Glutamatergic neuron (in vitro differentiated cells): ENCODE data around the gene FCRLA. TPM values are rescaled to one million over a fixed set of nuclear protein-coding genes. Genes with fewer than 3 reads are reported as not detected.

Source experiments
- DNase-seq: peaks from one replicate; pipeline ENCODE4 v3.0.0; 2022
- H3K27ac Mint-ChIP-seq: one replicate; pipeline ENCODE4 v1.8.0; 2020; ENCODE audit warnings: mild to moderate bottlenecking, mixed read lengths, inconsistent platforms; ENCODE audit not compliant: unreplicated experiment
- H3K27me3 Mint-ChIP-seq: one replicate; pipeline ENCODE4 v1.8.0; 2020; ENCODE audit warnings: mild to moderate bottlenecking, moderate library complexity, mixed read lengths, inconsistent platforms; ENCODE audit not compliant: unreplicated experiment
- H3K36me3 Mint-ChIP-seq: one replicate; pipeline ENCODE4 v1.8.0; 2020; ENCODE audit warnings: mild to moderate bottlenecking, mixed read lengths, inconsistent platforms; ENCODE audit not compliant: unreplicated experiment
- H3K4me1 Mint-ChIP-seq: one replicate; pipeline ENCODE4 v1.8.0; 2020; ENCODE audit warnings: mild to moderate bottlenecking, low read depth, mixed read lengths, inconsistent platforms; ENCODE audit not compliant: unreplicated experiment
- H3K4me3 Mint-ChIP-seq: one replicate; pipeline ENCODE4 v1.8.0; 2020; ENCODE audit warnings: mild to moderate bottlenecking, mixed read lengths, inconsistent platforms; ENCODE audit not compliant: unreplicated experiment
- H3K9me3 Mint-ChIP-seq: one replicate; pipeline ENCODE4 v1.8.0; 2020; ENCODE audit warnings: mild to moderate bottlenecking, moderate library complexity, mixed read lengths, inconsistent platforms; ENCODE audit not compliant: unreplicated experiment
- CTCF ChIP-seq: fragments of 200-600 bp; sonication (generic); IDR thresholded peaks from one replicate; pipeline ENCODE4 v1.5.0; 2021; ENCODE audit not compliant: partially characterized antibody, unreplicated experiment
- total RNA-seq: library from RNA; stranded (reverse); fragmentation: NEBNext Ultra II Directional; extraction: Animal tissue kit (Norgen Biotek cat#: 25700); gene quantifications from one replicate; pipeline ENCODE4 v1.2.1, GENCODE V29; 2021; ENCODE audit not compliant: unreplicated experiment

The FCRLA gene
- total RNA-seq, 1 donor from 2014 or later: 0.39 TPM

GRCh38 chr1:161733526-161733925 lies 26.5 kb downstream of the FCRLA start:
- DNase-seq: no peak
- no peaks in the 10 kb centered on the region for H3K36me3 Mint-ChIP-seq
- no peaks in the 10 kb centered on the region for H3K9me3 Mint-ChIP-seq
- no peak overlapping the region for H3K4me3 Mint-ChIP-seq
- no peaks in the 10 kb centered on the region for H3K27me3 Mint-ChIP-seq
- no peak for TF ChIP-seq CTCF
- H3K4me1 Mint-ChIP-seq: no peaks in the 10 kb centered on the region
- H3K27ac Mint-ChIP-seq: no peak overlapping the region

- no peak overlapping the region for H3K4me3 Mint-ChIP-seq
- DNase-seq: no peak
- H3K36me3 Mint-ChIP-seq: no peaks in the 10 kb centered on the region
- no peaks in the 10 kb centered on the region for H3K4me1 Mint-ChIP-seq
- no peak overlapping the region for H3K27ac Mint-ChIP-seq
- no peaks in the 10 kb centered on the region for H3K9me3 Mint-ChIP-seq
- no peak for TF ChIP-seq CTCF
- peaks cover 1% of the 10 kb centered on the region for H3K27me3 Mint-ChIP-seq
Observed at GRCh38 chr1:161735837-161736236, 28.8 kb downstream of the FCRLA start.

DNA sequence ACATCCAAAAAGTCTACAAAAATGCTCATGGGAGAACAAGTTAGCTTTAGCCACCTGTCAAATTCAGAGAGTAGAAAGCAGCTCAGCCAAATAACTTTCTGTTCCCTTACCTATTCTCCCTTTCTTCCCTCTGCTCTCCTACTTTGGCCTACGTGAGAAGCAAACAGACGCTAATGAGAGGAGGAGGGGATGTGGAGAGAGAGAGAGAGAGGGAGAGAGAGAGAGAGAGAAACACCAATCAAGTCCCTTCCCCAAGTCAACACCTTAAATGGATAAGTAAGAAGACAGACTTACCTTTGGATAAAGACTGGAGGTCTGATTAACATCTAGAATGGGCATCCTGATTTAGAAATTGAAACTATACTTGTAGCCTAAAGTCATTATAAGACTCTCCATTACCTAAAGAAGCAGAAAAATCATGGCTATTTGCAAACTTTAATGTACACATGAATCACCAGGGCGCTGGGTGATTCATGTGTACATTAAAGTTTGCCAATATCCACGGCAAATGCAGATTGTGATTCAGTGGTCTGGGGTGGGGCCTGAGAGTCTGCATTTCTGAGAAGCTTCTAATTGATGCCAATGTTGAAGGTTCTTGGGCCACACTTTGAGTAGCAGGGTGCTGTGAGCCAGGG lies 29.4 kb downstream of the FCRLA start:
- no peaks in the 10 kb centered on the region for H3K9me3 Mint-ChIP-seq
- H3K27ac Mint-ChIP-seq: no peak overlapping the region
- no peaks in the 10 kb centered on the region for H3K4me1 Mint-ChIP-seq
- H3K27me3 Mint-ChIP-seq: peaks cover 1% of the 10 kb centered on the region
- H3K4me3 Mint-ChIP-seq: no peak overlapping the region
- no peak for TF ChIP-seq CTCF
- no peak for DNase-seq
- H3K36me3 Mint-ChIP-seq: no peaks in the 10 kb centered on the region

DNA sequence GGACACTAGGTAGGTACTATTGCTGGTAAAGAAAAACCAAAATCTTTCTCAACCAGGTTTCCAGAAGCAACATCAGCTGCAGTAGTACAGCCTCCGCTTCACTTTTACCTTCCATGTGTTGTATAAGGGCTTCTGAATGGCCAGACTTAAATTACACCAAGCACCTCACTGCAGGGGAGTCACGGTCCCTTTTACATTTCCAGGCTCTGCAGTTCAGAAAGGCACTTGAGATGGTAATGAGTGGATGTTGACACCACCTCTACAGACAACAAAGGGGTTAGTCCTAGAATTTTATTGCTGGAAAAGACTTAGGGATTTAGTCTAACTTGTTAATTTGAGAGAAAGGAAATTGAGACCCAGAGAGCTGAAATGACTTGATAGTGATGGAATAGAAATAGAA lies 30.6 kb downstream of the FCRLA start:
- no peak for DNase-seq
- H3K4me1 Mint-ChIP-seq: no peaks in the 10 kb centered on the region
- H3K36me3 Mint-ChIP-seq: no peaks in the 10 kb centered on the region
- H3K27me3 Mint-ChIP-seq: peaks cover 1% of the 10 kb centered on the region
- no peak for TF ChIP-seq CTCF
- no peaks in the 10 kb centered on the region for H3K9me3 Mint-ChIP-seq
- H3K4me3 Mint-ChIP-seq: no peak overlapping the region
- H3K27ac Mint-ChIP-seq: no peak overlapping the region

- Mint-ChIP-seq H3K4me3 (no peak overlapping the region), H3K9me3 (peaks cover under 1% of the 10 kb centered on the region), H3K4me1 (no peaks in the 10 kb centered on the region), H3K27me3 (peaks cover 1% of the 10 kb centered on the region), H3K36me3 (no peaks in the 10 kb centered on the region), H3K27ac (no peak overlapping the region)
- peak; percentile 45 for TF ChIP-seq CTCF
- DNase-seq: no peak
Observed at GRCh38 chr1:161738627-161739287, 31.7 kb downstream of the FCRLA start.
